NCI-H1436 (cell line): ENCODE data around the gene JAK1.

Experiments
- DNase-seq: peaks from one replicate; lab custom pipeline; 2025; lab: John Stamatoyannopoulos, UW

The JAK1 gene

DNA sequence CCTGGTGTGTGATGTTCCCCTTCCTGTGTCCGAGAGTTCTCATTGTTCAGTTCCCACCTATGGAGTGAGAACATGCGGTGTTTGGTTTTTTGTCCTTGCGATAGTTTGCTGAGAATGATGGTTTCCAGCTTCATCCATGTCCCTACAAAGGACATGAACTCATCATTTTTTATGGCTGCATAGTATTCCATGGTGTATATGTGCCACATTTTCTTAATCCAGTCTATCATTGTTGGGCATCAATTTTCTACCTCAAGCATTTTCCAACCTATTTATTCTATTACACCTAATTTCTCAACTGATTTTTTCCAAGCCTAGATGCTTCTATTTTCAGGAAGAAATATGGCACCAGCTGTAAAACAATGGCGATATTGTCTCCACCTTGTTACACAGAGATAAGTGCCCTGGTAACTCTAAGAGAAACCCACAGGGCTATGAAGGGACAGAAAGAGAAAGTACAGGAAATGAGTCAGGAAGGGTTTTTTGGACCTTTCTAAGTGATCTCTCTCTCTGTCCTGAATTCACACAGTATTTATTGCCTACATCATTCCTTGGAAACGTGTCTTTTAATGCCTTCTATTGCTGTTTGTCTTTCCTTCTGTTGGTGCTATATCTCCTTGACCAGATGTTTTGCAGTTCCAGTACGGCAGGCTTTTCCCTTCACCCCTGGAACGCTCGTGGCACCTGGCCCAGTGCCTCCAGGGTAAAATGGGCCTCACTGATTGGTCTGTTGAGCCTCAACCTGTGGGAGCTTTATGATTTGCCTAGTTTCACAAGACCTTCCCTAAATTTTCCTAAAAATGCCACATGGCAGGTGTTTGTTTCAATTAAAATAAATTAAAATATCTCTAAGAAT, 14.6 kb upstream of the JAK1 start:
- DNase-seq = no peak

GRCh38 chr1:64979358-64979757, 13.0 kb upstream of the JAK1 start:
- DNase-seq = no peak

- DNase-seq = no peak
These were observed 10.0 kb upstream of the JAK1 start for GRCh38 chr1:64976361-64976760.

GRCh38 chr1:64975740-64976139, 9.4 kb upstream of the JAK1 start:
- DNase-seq = no peak

DNA sequence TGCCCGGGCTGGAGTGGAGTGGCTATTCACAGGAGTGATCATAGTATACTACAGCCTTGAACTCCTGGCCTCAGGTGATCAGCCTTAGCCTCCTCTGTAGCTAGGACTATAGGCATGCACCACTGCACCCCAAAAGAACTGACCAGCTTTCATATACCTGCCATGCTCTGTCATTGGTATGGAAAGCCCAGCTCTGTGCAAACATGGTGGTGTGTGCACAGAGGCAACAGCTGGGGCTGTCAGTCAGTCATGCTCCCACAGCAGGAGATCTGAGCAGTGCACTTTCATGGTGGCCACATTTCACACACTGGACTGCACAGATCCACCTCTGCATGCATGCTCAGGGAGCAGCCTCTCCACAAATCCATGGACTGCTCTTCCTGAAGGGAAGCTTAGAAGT, 8.8 kb upstream of the JAK1 start:
- no peak for DNase-seq

DNA sequence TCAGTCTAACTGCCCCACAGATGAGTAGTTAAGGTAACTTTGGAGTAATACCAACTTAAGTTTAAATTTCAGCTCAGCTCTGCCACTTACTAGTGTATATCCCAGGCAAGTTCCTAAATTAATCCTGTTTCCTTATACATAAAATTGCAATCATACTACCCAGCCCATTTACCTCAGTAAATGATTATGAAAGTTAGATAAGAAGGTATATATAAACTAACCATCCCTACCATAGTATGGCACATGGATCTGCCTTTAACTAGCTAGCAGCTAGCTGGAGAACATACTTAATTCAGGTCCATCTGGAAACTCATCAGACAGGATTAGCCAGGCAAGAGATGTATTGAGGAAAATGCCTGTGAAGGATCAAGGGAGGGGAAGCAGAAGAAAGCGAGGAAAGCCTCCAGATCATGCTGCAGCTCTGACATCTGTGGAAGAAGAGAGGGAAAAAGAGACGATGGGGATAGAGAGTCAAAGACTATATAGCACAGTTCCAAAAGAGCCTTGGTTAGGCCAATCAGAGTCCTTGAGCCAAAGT, 8.0 kb upstream of the JAK1 start:
- DNase-seq = no peak

GRCh38 chr1:64973061-64973647, 6.8 kb upstream of the JAK1 start:
- no peak for DNase-seq

- DNase-seq = no peak
These were observed 3.1 kb upstream of the JAK1 start for GRCh38 chr1:64969305-64970046.

GRCh38 chr1:64967381-64967780, 1.0 kb upstream of the JAK1 start:
- DNase-seq = no peak

DNA sequence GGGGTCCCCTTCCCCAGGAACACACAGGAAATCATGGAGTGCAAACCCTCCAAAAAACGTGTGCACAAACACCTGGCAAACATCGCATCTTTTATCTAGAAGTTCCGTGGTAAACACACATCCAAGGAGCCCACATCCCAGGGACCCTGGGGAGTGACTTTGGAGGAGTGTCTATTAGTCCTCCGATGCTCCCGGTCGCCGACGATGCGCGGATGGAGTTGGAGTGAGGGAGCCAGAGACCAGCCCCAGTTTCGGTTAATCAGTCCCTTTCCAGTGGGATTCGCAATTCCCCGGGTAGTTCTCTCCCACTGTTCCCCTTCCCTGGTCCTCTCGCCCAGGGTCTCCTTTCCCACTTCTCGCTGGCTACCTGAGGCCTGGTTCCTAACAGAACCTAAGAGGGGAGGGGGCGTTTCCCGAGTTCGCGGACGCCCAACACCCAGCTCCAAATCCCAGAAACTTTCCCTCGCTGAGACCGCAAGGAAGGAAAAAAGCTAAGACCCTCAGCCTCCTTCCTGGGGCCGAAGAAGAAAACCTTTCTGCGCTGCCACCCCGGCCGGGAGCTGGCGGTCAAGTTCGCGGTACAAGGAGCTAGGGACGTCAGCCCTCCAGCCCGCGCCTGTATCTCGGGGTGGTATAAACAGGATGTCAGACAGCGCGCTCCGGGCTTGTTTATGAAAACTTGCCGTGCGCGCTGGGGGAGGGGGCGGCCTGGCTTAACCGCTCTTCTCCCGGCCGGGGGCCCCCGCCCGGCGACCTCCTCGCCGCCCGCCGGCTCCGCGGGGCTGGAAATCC, 787 bp downstream of the JAK1 start:
- DNase-seq = no peak

GRCh38 chr1:64963466-64963865, 2.9 kb downstream of the JAK1 start:
- DNase-seq = no peak

GRCh38 chr1:64962441-64962840, 3.9 kb downstream of the JAK1 start:
- no peak for DNase-seq

DNA sequence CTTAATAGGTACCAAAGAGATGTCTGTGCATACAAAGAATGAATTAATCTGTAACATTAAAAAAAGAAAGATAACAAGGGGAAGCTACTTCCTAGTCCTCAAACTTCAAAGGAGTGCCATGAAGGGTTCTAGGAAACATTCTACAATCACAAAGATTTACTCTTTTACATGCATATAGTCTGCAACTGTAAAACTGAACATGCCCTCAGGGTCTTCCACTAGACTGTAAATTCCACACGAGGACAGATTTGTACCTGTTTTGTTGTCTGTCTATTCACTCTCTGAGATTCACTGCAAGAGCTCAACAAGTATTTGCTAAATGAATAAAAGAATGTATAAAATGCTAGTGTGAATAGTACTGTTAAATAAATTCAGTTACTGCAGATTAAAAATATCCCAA, 4.4 kb downstream of the JAK1 start:
- DNase-seq = no peak

DNA sequence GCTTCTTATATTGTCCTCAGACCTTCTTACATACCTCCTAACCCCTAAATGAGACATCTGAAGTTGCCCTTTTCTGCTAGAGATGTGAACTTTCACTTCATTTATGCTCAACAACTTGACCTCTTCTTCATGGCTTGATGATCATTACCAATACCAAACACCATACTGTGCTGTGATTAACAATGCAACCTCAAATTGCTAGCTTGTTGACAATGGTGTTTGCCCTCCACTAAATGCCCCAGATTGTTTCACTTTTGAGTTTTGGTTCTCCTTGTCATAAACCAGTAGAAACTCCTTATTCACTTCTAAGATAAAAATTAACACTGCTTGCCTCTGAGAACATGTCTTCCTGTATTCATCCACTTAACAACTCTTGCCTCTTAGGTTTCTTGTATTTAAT, 5.6 kb downstream of the JAK1 start:
- DNase-seq = no peak

- no peak for DNase-seq
These were observed 6.4 kb downstream of the JAK1 start for GRCh38 chr1:64959986-64960385.

DNA sequence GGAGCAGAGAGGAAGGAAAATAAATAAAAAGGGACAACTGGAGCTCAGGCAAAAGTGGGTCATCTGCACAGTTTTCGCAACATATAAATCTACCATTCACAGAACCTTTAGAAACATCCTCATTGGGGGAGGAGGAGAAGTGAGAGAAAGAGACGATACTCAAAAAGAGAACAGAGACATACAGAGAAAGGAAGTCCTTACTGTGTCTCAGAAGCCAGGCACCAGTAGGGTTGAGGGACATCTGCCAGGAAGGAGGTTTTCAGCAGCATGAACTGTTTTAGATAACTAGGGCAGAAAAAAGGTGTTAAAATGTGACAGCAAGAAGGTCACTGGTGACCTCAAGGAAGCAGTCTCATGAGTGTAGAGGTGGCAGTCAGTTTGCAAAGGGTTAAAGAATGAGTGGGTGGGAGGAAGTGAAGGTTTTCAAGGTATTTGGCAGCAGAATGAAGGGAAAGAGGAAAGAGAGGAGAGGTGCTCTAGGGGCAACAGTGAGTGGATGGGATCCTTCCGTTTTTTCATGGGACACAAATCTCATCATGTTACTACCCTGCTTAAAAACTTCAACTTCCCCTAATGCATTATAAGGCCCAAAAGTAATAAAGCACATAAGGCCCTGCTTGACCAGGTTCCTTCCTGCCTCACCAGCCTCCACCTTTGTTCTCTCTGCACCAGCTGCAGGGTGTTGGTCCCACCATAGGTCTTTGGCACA, 9.5 kb downstream of the JAK1 start:
- DNase-seq = no peak

GRCh38 chr1:64956010-64956640, 10.2 kb downstream of the JAK1 start:
- no peak for DNase-seq

DNA sequence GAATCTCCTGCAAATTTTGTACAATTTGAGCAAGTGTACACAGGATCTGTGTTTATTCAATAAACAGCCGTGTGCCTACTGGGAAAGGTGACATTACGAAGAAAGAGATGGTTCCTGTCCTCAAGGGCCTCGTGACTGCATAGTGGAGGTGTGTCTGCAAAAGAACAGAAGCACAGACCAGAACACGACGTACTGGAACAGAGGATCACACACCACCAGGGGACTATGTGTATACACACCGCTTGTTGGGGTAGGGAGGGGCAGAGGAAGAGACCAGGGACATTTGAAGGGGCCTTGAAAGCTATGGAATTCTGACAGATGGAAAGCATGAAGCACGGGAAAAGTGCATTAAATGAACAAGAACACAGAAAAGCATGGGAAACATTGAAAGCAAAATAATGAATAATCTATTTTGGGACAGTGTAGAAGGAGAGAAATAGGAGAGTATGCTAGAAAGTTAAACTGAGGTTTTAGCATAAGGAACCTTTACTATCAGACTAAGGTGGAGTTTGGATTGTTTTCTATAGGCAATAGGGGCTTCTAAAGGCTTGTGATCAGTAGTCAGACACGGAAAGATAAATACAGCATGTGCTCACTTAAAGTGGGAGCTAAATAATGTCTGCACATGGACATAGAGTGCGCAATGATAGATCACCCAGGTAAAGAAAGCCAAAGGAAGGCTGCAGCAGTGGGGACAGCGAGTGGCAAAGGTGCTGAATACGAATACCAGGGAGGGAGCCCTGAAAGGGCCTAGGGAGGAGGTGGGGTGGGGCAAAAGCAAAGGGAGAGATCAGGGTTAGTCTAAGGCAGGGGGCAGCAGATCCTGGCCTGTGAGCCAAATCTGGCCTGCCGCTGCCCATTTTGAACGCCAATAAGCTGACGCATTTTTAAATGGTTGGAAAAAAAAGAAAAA, 11.0 kb downstream of the JAK1 start:
- no peak for DNase-seq

DNA sequence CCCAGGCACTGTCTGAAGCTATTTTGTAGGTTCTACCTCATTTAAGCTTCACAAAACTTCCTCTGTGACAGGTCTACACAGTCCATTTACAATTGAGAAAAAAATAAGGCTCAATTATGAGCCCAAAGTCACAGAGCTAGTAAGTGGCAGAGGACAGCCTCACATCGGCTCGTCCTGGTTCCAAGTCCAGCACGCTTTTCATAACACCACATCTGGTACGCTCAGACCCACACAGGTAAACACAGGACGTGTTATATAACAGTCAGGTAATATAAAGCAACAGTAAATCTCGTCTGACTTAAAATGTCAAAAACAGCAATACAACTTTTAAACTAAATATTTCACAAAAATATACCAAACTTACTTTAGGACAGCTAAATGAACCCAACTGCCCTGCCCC, 13.1 kb downstream of the JAK1 start:
- no peak for DNase-seq

DNA sequence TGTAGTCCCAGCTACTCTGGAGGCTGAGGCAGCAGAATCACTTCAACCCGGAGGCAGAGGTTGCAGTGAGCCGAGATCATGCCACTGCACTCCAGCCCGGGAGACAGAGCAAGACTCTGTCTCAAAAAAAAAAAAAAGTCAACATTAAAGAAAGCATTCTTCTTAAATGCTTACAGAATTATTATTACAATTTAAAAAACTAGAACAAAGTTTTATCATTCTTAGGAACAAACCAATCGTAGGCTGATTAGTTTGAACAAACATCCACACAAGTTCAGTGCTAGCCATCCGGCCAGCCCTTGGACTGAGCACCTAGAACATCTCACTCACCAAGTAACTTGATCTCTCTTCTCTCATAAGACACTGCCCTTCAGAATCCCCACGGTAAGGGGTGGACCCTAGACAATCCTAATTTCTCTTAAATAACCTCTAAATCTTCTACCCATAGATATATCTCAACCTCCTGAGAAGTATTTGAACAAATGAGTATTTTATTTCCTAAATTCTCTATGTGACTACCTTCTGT, 16.0 kb downstream of the JAK1 start:
- DNase-seq = no peak
